Endothelial cell of umbilical vein (primary cell): ENCODE results near the gene LBR. TPM values are rescaled to one million over a fixed set of nuclear protein-coding genes. Genes with fewer than 3 reads are reported as not detected.

ENCODE experiments used
- BruUV-seq: library from RNA; stranded (reverse); fragments of 400-500 nt; replicated peaks from 2 replicates; lab custom pipeline; 2021; lab: Mats Ljungman, UMichigan
- CTCF ChIA-PET: fragments of 300-600, 350-600 bp; sonication (Branson Sonifier 250); formaldehyde crosslinking; loops from one replicate; lab custom pipeline; 2021; ENCODE audit warnings: antibody characterized with exemption, inconsistent platforms; lab: Charles Lee
- POLR2A ChIA-PET: fragments of 300-600, 350-600 bp; sonication (Branson Sonifier 250); formaldehyde crosslinking; loops from one replicate; lab custom pipeline; 2021; ENCODE audit warnings: antibody characterized with exemption, inconsistent platforms; lab: Charles Lee
- DNase-seq: peaks from one replicate; pipeline ENCODE4 v3.0.0-alpha.2; 2011; ENCODE audit warnings: low read depth, low spot score
- FAIRE-seq: peaks from 2 replicates; lab custom pipeline; 2011; peaks lifted over from hg19 to GRCh38; lab: Jason Lieb, UNC
- H2AFZ ChIP-seq: 2 replicates; pipeline ENCODE4 v1.6.0; 2012; ENCODE audit warnings: low read depth, low read length, control low read depth, inconsistent platforms
- H3K27ac ChIP-seq: 2 replicates; pipeline ENCODE4 v1.5.1; 2011; ENCODE audit warnings: low read depth, mild to moderate bottlenecking, control low read depth, low read length, moderate library complexity; ENCODE audit not compliant: insufficient read depth
- H3K27me3 ChIP-seq, 2 experiments: 2 replicates each; pipeline versions ENCODE4 v1.6.0 to v1.6.1; 2011; ENCODE audit warnings: low read length in 2 of 2, mixed read lengths in 1 of 2; ENCODE audit not compliant: control insufficient read depth in 2 of 2, insufficient read depth in 2 of 2
- H3K36me3 ChIP-seq, 2 experiments: 2 replicates in 1 of 2; 3 replicates in 1 of 2; pipeline ENCODE4 v1.5.1; 2011; ENCODE audit warnings: low read length in 2 of 2, mild to moderate bottlenecking in 1 of 2, moderate library complexity in 1 of 2; ENCODE audit not compliant: control insufficient read depth in 2 of 2, insufficient read depth in 2 of 2; ENCODE audit errors: extremely low read depth in 1 of 2
- H3K4me1 ChIP-seq: 3 replicates; pipeline ENCODE4 v1.5.1; 2011; ENCODE audit warnings: mild to moderate bottlenecking, low read length; ENCODE audit not compliant: control insufficient read depth, insufficient read depth; ENCODE audit errors: extremely low read depth
- H3K4me2 ChIP-seq: 2 replicates; pipeline ENCODE4 v1.6.1; 2011; ENCODE audit warnings: low read length, control low read depth, mixed read lengths; ENCODE audit not compliant: insufficient read depth
- H3K4me3 ChIP-seq, 3 experiments: fragments of 200-600 bp in 1 of 3; sonication (generic), shearing (Covaris generic) in 1 of 3; replicated peaks in 1 of 3; 2 replicates each; pipeline ENCODE4 v1.5.1; 2011 to 2016; ENCODE audit warnings: control low read depth in 3 of 3, low read length in 3 of 3, mild to moderate bottlenecking in 2 of 3, inconsistent platforms in 1 of 3, low read depth in 1 of 3, moderate library complexity in 1 of 3; ENCODE audit not compliant: insufficient read depth in 1 of 3
- H3K79me2 ChIP-seq: 2 replicates; pipeline ENCODE4 v1.6.0; 2012; ENCODE audit warnings: low read length, inconsistent platforms; ENCODE audit not compliant: control insufficient read depth, insufficient read depth
- H3K9ac ChIP-seq: replicated peaks from 2 replicates; pipeline ENCODE3; 2011; ENCODE audit warnings: low read length, control low read depth; ENCODE audit not compliant: insufficient read depth; ENCODE audit errors: extremely low read depth
- H3K9me1 ChIP-seq: replicated peaks from 3 replicates; pipeline ENCODE4 v1.6.0; 2011; ENCODE audit warnings: mild to moderate bottlenecking, low read length; ENCODE audit not compliant: control insufficient read depth, insufficient read depth; ENCODE audit errors: extremely low read depth
- H3K9me3 ChIP-seq: replicated peaks from 2 replicates; pipeline ENCODE4 v1.5.1; 2012; ENCODE audit warnings: low read length, inconsistent platforms; ENCODE audit not compliant: control insufficient read depth, insufficient read depth
- H4K20me1 ChIP-seq: replicated peaks from 2 replicates; pipeline ENCODE3; 2011; ENCODE audit warnings: mild to moderate bottlenecking, low read length; ENCODE audit not compliant: control insufficient read depth, insufficient read depth; ENCODE audit errors: extremely low read depth
- EZH2 ChIP-seq: IDR thresholded peaks from 2 replicates; pipeline ENCODE4 v1.6.1; 2012; ENCODE audit warnings: borderline replicate concordance, low read depth, mild to moderate bottlenecking, moderate library complexity, low read length, inconsistent platforms; ENCODE audit not compliant: severe bottlenecking
- FOS ChIP-seq: IDR thresholded peaks from 2 replicates; pipeline ENCODE4 v1.6.1; 2011; ENCODE audit warnings: mild to moderate bottlenecking, low read length, moderate library complexity, borderline replicate concordance; ENCODE audit not compliant: insufficient read depth
- GATA2 ChIP-seq: IDR thresholded peaks from 2 replicates; pipeline ENCODE4 v1.7.0; 2011; ENCODE audit warnings: low read depth, mild to moderate bottlenecking, moderate library complexity, mixed read lengths, low read length; ENCODE audit not compliant: insufficient read length, insufficient read depth
- JUN ChIP-seq: IDR thresholded peaks from 2 replicates; pipeline ENCODE4 v1.6.1; 2011; ENCODE audit warnings: borderline replicate concordance, low read depth; ENCODE audit not compliant: insufficient read length, insufficient read depth
- MYC ChIP-seq: IDR thresholded peaks from one replicate; pipeline ENCODE4 v1.6.1; 2011; ENCODE audit warnings: mild to moderate bottlenecking, low read depth, low read length
- POLR2A ChIP-seq: IDR thresholded peaks from 2 replicates; pipeline ENCODE4 v1.6.1; 2012; ENCODE audit warnings: low read depth, mild to moderate bottlenecking, control low read depth, low read length
- POLR2AphosphoS5 ChIP-seq: IDR thresholded peaks from 2 replicates; pipeline ENCODE4 v1.6.1; 2012; ENCODE audit warnings: low read depth, mild to moderate bottlenecking, control low read depth, low read length, moderate library complexity; ENCODE audit not compliant: insufficient read depth
- dilution Hi-C: fragments of 300-500 bp; cut with MboI; formaldehyde crosslinking; loops from one replicate; pipeline ENCODE4 v1.15.0; 2019; ENCODE audit warnings: low sequenced_read_pairs; ENCODE audit not compliant: extremely low pct_ligation_motif_present
- intact Hi-C: fragments of 100-400 bp; cut with micrococcal nuclease; formaldehyde crosslinking; loops from one replicate; pipeline ENCODE4 v1.10.0; 2022
- polyA plus RNA-seq, 4 experiments: library from polyadenylated mRNA; depleted of rRNA in 3 of 4; stranded (reverse) in 3 of 4; unstranded in 1 of 4; fragments of >200 nt; gene quantifications; 2 replicates each; pipeline versions ENCODE4 v1.2.1 to v1.2.3, GENCODE V29; 2011 to 2012; ENCODE audit warnings: missing spikeins in 1 of 4
- total RNA-seq: library from RNA; stranded (reverse); gene quantifications from 2 replicates; pipeline ENCODE4 v1.2.3, GENCODE V29; 2021
- TF ChIP-seq, protein P1 (sequence below), 2 donors: IDR thresholded peaks; 1 replicate in 1 of 2; 2 replicates in 1 of 2; pipeline ENCODE4 v1.5.1; 2011; ENCODE audit warnings: low read length in 2 of 2, mild to moderate bottlenecking in 2 of 2, moderate library complexity in 2 of 2, control low read depth in 1 of 2, inconsistent platforms in 1 of 2, low read depth in 1 of 2; ENCODE audit not compliant: insufficient read depth in 1 of 2; ENCODE audit errors: extremely low read depth in 1 of 2
- TF ChIP-seq, protein P2 (sequence below): IDR thresholded peaks from 2 replicates; pipeline ENCODE4 v1.6.1; 2011; ENCODE audit not compliant: insufficient read depth, insufficient read length

Gene LBR
- total and polyA plus RNA-seq, 2 donors (not counting 3 experiments of a cell fraction or from before 2014, with no cell fraction given) = 53.9 to 119 TPM

DNA sequence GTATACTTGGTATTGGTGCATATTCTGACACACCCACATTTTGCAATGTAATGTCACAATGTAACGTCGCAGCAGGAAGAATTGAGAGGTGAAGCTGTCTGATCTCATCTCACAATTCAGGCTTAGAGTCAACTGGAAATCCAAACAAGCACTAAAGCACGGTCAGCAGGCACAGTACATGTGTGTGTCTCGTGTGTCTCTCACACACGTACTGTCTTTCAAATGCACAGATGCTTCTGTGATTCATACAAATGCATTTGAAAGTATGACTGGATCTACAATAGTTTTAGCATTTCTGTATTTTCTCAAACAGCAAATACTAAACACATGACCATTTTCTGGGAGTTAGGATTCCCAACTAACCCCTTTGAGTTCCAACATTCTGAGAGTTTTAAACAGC lies 26.9 kb downstream of the LBR start:
- ChIA-PET CTCF (no interaction called here), POLR2A (no interaction called here)
- Histone ChIP-seq H3K36me3 (peaks cover 8 to 22% of the 10 kb centered on the region in 2 experiments), H3K4me2 (no peak overlapping the region), H3K9me1 (no peaks in the 10 kb centered on the region), H3K4me1 (no peaks in the 10 kb centered on the region), H3K9me3 (no peaks in the 10 kb centered on the region), H3K27me3 (no peaks in the 10 kb centered on the region), H3K4me3 (no peak overlapping the region), H4K20me1 (no peaks in the 10 kb centered on the region), H3K27ac (no peak overlapping the region), H2AFZ (no peak overlapping the region), H3K9ac (no peak overlapping the region), H3K79me2 (peaks cover under 1% of the 10 kb centered on the region)
- TF ChIP-seq POLR2AphosphoS5 = no peak
- TF ChIP-seq MYC = no peak
- TF ChIP-seq GATA2 = no peak
- no peak for TF ChIP-seq FOS
- TF ChIP-seq EZH2 = no peak
- TF ChIP-seq, protein P1, sequence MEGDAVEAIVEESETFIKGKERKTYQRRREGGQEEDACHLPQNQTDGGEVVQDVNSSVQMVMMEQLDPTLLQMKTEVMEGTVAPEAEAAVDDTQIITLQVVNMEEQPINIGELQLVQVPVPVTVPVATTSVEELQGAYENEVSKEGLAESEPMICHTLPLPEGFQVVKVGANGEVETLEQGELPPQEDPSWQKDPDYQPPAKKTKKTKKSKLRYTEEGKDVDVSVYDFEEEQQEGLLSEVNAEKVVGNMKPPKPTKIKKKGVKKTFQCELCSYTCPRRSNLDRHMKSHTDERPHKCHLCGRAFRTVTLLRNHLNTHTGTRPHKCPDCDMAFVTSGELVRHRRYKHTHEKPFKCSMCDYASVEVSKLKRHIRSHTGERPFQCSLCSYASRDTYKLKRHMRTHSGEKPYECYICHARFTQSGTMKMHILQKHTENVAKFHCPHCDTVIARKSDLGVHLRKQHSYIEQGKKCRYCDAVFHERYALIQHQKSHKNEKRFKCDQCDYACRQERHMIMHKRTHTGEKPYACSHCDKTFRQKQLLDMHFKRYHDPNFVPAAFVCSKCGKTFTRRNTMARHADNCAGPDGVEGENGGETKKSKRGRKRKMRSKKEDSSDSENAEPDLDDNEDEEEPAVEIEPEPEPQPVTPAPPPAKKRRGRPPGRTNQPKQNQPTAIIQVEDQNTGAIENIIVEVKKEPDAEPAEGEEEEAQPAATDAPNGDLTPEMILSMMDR (IDR thresholded peaks at IDR 0.05; ENCODE audit: extremely low read depth in 1 of 2, insufficient read depth in 1 of 2, low read depth in 1 of 2, low read length in 2 of 2) = no peak
- no peak for TF ChIP-seq JUN
- TF ChIP-seq POLR2A = no peak
- TF ChIP-seq, protein P2, sequence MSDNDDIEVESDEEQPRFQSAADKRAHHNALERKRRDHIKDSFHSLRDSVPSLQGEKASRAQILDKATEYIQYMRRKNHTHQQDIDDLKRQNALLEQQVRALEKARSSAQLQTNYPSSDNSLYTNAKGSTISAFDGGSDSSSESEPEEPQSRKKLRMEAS = no peak
- intact Hi-C loops = no loop called here
- DNase-seq (no peak), FAIRE-seq (no peak)
- BruUV-seq = no TSS peak
- dilution Hi-C loops = no loop called here
